ENCODE measurements around the gene ALPK3.

GRCh38 chr15:84901540-84901939 is 84.4 kb downstream of the ALPK3 start:
- TF ChIP-seq POLR2A (IDR thresholded peaks at IDR 0.05) (no peak), CTCF (IDR thresholded peaks at IDR 0.05) (no peak)

Measured in Peyer's patch (tissue), 4 donors.